ENCODE results near the gene KRT85. TPM values are rescaled to one million over a fixed set of nuclear protein-coding genes. Genes with fewer than 3 reads are reported as not detected.
"Not testable (repeated sequence)": the region's sequence is repeated elsewhere in the genome, so short reads cannot be mapped to it uniquely, and the experiment has no call there.

KRT85 gene
- total RNA-seq, 1 donor from 2014 or later: not detected

DNA sequence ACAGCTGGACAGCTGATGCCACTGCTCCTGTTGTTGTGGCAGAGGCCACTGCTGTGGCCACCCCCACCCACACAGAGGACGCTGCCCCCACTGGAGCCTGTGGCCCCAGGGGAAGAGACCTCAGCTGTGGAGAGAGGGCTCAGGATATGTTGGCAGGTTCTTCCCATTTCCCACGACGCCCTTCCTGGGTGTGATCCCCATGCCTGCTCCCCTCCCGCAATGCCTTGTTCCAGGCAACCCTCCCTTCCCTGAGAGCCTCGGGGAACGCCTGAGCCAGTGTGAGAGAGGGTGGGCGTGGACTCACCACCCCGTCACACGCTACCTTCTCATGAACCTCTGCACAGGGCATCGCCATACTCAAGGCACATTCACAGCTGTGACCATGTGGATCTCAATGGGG, 44.5 kb upstream of the KRT85 start:
- TF ChIP-seq, protein P1, sequence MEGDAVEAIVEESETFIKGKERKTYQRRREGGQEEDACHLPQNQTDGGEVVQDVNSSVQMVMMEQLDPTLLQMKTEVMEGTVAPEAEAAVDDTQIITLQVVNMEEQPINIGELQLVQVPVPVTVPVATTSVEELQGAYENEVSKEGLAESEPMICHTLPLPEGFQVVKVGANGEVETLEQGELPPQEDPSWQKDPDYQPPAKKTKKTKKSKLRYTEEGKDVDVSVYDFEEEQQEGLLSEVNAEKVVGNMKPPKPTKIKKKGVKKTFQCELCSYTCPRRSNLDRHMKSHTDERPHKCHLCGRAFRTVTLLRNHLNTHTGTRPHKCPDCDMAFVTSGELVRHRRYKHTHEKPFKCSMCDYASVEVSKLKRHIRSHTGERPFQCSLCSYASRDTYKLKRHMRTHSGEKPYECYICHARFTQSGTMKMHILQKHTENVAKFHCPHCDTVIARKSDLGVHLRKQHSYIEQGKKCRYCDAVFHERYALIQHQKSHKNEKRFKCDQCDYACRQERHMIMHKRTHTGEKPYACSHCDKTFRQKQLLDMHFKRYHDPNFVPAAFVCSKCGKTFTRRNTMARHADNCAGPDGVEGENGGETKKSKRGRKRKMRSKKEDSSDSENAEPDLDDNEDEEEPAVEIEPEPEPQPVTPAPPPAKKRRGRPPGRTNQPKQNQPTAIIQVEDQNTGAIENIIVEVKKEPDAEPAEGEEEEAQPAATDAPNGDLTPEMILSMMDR (conservative IDR thresholded peaks at IDR 0.05; ENCODE audit: low read depth, low read length): no peak

DNA sequence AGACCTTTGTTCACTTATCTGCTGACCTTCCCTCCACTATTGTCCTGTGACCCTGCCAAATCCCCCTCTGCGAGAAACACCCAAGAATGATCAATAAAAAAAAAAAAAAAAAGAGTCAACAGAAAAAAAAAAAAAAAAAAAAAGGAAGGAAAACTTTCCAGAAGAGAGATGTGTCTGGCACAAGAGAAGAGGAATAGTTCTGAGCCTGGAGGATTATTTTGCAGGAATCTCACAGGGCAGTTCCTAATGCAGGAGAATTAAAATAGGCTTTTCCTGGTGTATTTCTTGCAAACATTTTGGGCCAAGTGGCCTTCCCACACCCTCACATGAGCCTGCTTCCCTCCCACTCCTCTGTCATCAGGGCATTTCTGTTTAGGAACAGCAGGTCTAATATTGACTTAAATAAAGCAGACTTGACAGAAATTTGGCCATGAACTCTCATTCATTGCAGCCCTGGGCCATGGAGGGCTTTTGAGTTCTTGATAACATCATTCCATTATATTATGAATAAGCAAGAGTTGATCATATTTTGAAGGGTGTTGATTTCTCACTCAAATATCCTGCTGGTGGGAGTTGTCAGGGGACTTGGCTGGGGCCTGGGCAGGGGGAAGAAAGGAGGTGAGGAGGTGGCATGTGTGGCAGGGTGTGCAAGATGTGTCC, 43.4 kb upstream of the KRT85 start:
- DNase-seq (ENCODE audit: low read depth); H3K4me3 ChIP-seq (ENCODE audit: low read depth, low read length): not testable (repeated sequence)

More for the DNA sequence above, 44.5 kb upstream of the KRT85 start:
- no peak for DNase-seq (ENCODE audit: low read depth)
- no peak overlapping the region for H3K4me3 ChIP-seq (ENCODE audit: low read depth, low read length)

DNA sequence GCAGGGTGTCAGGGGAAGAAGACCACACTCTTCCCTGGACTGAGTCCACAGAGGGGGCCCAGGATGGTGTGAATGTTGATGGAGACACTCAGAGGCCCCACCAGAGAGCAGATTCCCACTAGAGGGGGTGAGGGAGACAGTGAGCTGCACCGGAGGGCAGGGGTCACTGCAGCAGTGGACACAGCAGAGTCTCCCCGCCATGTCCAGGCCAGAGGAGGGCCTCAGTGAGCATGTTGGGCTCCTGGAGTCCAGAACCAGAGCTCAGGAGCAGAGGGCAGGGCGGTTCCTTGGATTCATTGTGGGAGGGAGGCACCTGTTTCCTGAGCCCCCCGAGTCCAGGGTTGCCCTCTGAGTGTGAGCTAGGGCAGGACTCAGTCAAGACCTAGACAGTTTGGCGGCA, 40.6 kb upstream of the KRT85 start:
- H3K4me3 ChIP-seq (ENCODE audit: low read depth, low read length): no peak overlapping the region
- TF ChIP-seq, protein P1 (conservative IDR thresholded peaks at IDR 0.05; ENCODE audit: low read depth, low read length): peak; percentile 10
- DNase-seq (ENCODE audit: low read depth): no peak

DNA sequence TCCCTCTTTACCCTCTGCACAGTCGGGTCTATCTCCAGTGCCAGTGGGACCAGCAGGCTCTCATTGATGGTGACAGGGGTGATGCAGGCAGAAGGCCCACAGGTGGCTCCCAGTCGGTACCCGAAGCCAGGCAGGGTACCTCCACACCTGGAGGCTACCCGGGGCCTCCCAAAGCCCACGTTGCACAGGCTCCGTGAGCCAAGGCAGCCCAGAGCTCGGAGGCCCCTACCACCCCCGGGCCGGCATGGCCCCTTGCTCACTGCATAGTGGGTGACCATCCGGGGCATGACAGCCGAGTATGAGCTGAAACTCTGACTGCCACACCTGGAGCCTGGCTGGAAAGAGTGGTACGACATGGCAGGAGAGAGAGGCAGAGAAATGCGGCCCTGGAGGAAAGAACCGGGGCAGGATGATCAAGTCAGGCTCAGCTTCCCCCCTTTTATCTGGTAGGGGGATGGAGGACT, 38.7 kb upstream of the KRT85 start, which contains the start of gene KRT82:
KRT82 (minus strand) TSS at position 414 of the 464 bp plus-strand sequence; CDS start at position 356, 58 bp downstream.
- TF ChIP-seq, protein P1 (conservative IDR thresholded peaks at IDR 0.05; ENCODE audit: low read depth, low read length): no peak
- no peak within 1 kb of the TSS for H3K4me3 ChIP-seq (ENCODE audit: low read depth, low read length)
- no peak for DNase-seq (ENCODE audit: low read depth)

DNA sequence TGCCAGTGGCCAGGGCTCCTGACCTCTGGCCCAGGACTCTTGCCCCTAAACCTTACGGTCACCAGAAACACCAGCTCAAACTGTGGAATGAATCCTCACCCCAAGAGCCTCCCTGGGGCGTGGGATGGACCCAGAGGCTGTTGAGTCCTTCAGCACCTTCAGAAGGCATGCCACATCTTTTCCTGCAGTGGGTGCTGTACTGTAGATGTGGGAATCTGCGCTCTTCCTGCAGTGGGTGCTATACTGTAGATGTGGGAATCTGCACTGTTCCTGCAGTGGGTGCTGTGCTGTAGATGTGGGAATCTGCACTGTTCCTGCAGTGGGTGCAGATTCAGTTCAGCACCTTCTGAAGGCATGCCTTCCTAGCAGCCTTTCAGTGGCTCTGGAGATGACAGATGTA, 37.7 kb upstream of the KRT85 start:
- no peak for DNase-seq (ENCODE audit: low read depth)
- H3K4me3 ChIP-seq (ENCODE audit: low read depth, low read length): no peak overlapping the region
- TF ChIP-seq, protein P1 (conservative IDR thresholded peaks at IDR 0.05; ENCODE audit: low read depth, low read length): peak; percentile 24

DNA sequence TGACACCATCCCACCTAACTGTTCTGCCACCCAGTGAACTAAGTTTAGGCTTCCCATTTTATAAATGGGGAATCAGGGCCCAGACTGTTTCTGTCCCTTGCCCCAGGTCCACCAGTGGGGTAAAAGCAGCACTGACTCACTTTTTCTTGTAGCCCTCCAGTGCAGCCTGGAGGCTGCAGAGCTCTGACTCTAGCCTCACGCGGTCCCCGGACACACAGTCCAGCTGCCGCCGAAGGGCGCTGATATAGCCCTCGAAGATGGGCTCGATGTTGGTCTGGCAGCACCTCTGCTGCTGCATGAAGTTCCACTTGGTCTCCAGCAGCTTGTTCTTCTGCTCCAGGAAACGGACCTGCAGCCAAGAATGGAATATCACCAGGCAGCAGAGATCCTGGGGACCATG, 36.3 kb upstream of the KRT85 start:
- H3K4me3 ChIP-seq (ENCODE audit: low read depth, low read length): no peak overlapping the region
- TF ChIP-seq, protein P1 (conservative IDR thresholded peaks at IDR 0.05; ENCODE audit: low read depth, low read length): no peak
- no peak for DNase-seq (ENCODE audit: low read depth)

DNA sequence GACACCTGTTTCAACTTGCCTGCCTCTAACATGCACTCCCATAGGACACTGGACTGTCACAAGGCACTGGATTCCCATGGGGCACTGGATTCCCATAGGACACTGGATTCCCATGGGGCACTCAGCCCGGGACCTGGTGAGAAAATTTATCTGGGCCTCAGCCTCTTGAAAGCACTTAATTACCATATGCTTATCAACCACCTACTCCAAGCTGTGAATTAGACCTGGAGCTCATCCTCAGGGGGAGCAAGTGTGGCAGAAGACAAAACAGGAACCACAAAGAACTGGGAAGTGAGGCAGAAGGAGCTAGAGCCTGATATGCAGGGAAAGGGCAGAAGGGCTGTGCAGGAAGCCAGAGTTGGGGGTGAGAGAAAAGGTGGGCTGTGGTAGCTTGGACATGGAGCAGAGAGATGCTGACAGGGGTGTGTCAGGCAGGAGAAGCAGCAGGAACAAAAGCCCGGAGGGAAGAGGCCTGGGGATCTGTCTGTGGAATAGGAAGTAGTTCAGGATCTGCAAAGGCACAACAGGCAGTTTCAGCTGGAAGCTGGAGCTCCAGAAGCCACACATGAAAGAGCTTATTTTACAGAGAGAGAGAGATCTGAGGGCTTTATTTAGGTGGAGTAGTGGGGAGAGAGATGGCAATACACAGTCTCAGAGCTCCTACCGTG, 35.7 kb upstream of the KRT85 start:
- TF ChIP-seq, protein P1 (conservative IDR thresholded peaks at IDR 0.05; ENCODE audit: low read depth, low read length): no peak
- H3K4me3 ChIP-seq (ENCODE audit: low read depth, low read length): no peak overlapping the region
- no peak for DNase-seq (ENCODE audit: low read depth)
